H9 (cell line): ENCODE data around the gene NEU3. TPM values are rescaled to one million over a fixed set of nuclear protein-coding genes. Genes with fewer than 3 reads are reported as not detected.

Experiments used
- DNase-seq: peaks from one replicate; pipeline ENCODE4 v3.0.0-alpha.2; 2017
- H2AFZ ChIP-seq: one replicate; pipeline ENCODE4 v1.6.1; 2013; ENCODE audit warnings: mild to moderate bottlenecking, low read length, control low read depth, moderate library complexity
- H2AK5ac ChIP-seq: 2 replicates; pipeline ENCODE4 v1.6.1; 2013; ENCODE audit warnings: low read length, control low read depth, mixed read lengths; ENCODE audit not compliant: insufficient read length
- H2BK120ac ChIP-seq: one replicate; pipeline ENCODE4 v1.6.1; 2013; ENCODE audit warnings: low read depth, mild to moderate bottlenecking, low read length, control low read depth, inconsistent platforms; ENCODE audit not compliant: poor library complexity, severe bottlenecking
- H2BK12ac ChIP-seq: 2 replicates; pipeline ENCODE4 v1.6.1; 2013; ENCODE audit warnings: low read length, control low read depth, mixed read lengths, low read depth; ENCODE audit not compliant: insufficient read length
- H2BK15ac ChIP-seq: 2 replicates; pipeline ENCODE4 v1.6.1; 2013; ENCODE audit warnings: low read depth, low read length, control low read depth
- H2BK20ac ChIP-seq: one replicate; pipeline ENCODE4 v1.6.1; 2013; ENCODE audit warnings: low read depth, mild to moderate bottlenecking, low read length, control low read depth, inconsistent platforms; ENCODE audit not compliant: poor library complexity, severe bottlenecking
- H2BK5ac ChIP-seq: 2 replicates; pipeline ENCODE4 v1.6.1; 2013; ENCODE audit warnings: low read length, control low read depth, mixed read lengths; ENCODE audit not compliant: insufficient read length
- H3K14ac ChIP-seq: 2 replicates; pipeline ENCODE4 v1.6.1; 2013; ENCODE audit warnings: low read length, control low read depth; ENCODE audit not compliant: insufficient read depth
- H3K18ac ChIP-seq: 2 replicates; pipeline ENCODE4 v1.6.1; 2013; ENCODE audit warnings: low read depth, mild to moderate bottlenecking, mixed read lengths, low read length, control low read depth; ENCODE audit not compliant: insufficient read length
- H3K23ac ChIP-seq: 2 replicates; pipeline ENCODE4 v1.6.1; 2013; ENCODE audit warnings: low read length, control low read depth, mixed read lengths, low read depth; ENCODE audit not compliant: insufficient read length
- H3K23me2 ChIP-seq: 2 replicates; pipeline ENCODE4 v1.6.1; 2013; ENCODE audit warnings: low read depth, mild to moderate bottlenecking, mixed read lengths, low read length, control low read depth; ENCODE audit not compliant: insufficient read length, poor library complexity, severe bottlenecking
- H3K27ac ChIP-seq: 2 replicates; pipeline ENCODE4 v1.5.1; 2013; ENCODE audit warnings: low read length, control low read depth, mixed read lengths, low read depth; ENCODE audit not compliant: insufficient read length
- H3K27me3 ChIP-seq: 2 replicates; pipeline ENCODE4 v1.6.1; 2013; ENCODE audit warnings: low read length, control low read depth, inconsistent platforms; ENCODE audit not compliant: insufficient read depth
- H3K4ac ChIP-seq: 2 replicates; pipeline ENCODE4 v1.6.1; 2013; ENCODE audit warnings: low read depth, mild to moderate bottlenecking, control low read depth, inconsistent platforms, low read length, moderate library complexity
- H3K4me1 ChIP-seq: 2 replicates; pipeline ENCODE4 v1.6.1; 2013; ENCODE audit warnings: low read length, control low read depth, inconsistent platforms; ENCODE audit not compliant: insufficient read depth
- H3K4me2 ChIP-seq: 2 replicates; pipeline ENCODE4 v1.6.1; 2013; ENCODE audit warnings: low read length, control low read depth, mixed read lengths; ENCODE audit not compliant: insufficient read length, insufficient read depth
- H3K56ac ChIP-seq: 2 replicates; pipeline ENCODE4 v1.6.1; 2013; ENCODE audit warnings: low read depth, mild to moderate bottlenecking, mixed read lengths, low read length, control low read depth; ENCODE audit not compliant: insufficient read length
- H3K79me1 ChIP-seq: 2 replicates; pipeline ENCODE4 v1.6.1; 2013; ENCODE audit warnings: low read depth, mild to moderate bottlenecking, moderate library complexity, low read length, control low read depth, inconsistent platforms; ENCODE audit not compliant: insufficient read depth, poor library complexity, severe bottlenecking
- H3K79me2 ChIP-seq: 2 replicates; pipeline ENCODE4 v1.6.1; 2013; ENCODE audit warnings: low read length, control low read depth, inconsistent platforms; ENCODE audit not compliant: insufficient read depth
- H3K9ac ChIP-seq: 2 replicates; pipeline ENCODE4 v1.6.1; 2013; ENCODE audit warnings: low read length, control low read depth, mixed read lengths; ENCODE audit not compliant: insufficient read length; ENCODE audit errors: extremely low read depth
- H3K9me3 ChIP-seq: one replicate; pipeline ENCODE4 v1.6.1; 2013; ENCODE audit warnings: low read depth, low read length, inconsistent platforms; ENCODE audit not compliant: control insufficient read depth
- H3T11ph ChIP-seq: one replicate; pipeline ENCODE4 v1.6.1; 2013; ENCODE audit warnings: mild to moderate bottlenecking, low read length, control low read depth, inconsistent platforms
- H4K20me1 ChIP-seq: one replicate; pipeline ENCODE4 v1.6.1; 2013; ENCODE audit not compliant: control insufficient read depth, insufficient read length, insufficient read depth
- H4K5ac ChIP-seq: 2 replicates; pipeline ENCODE4 v1.6.1; 2013; ENCODE audit warnings: low read depth, mild to moderate bottlenecking, mixed read lengths, low read length, control low read depth; ENCODE audit not compliant: insufficient read length
- H4K8ac ChIP-seq: replicated peaks from 2 replicates; pipeline ENCODE4 v1.6.1; 2013; ENCODE audit warnings: low read length, control low read depth, mixed read lengths, low read depth; ENCODE audit not compliant: insufficient read length
- H4K91ac ChIP-seq: 2 replicates; pipeline ENCODE4 v1.6.1; 2013; ENCODE audit warnings: low read depth, mild to moderate bottlenecking, moderate library complexity, mixed read lengths, low read length, control low read depth; ENCODE audit not compliant: insufficient read length
- H3K27ac Mint-ChIP-seq, 3 experiments: 2 replicates in 2 of 3; 3 replicates in 1 of 3; pipeline ENCODE4 v1.8.0; 2020 to 2021; ENCODE audit warnings: mixed read lengths in 3 of 3, mild to moderate bottlenecking in 1 of 3, moderate library complexity in 1 of 3
- H3K27me3 Mint-ChIP-seq: 2 replicates; pipeline ENCODE4 v1.8.0; 2021; ENCODE audit warnings: low read depth, mild to moderate bottlenecking, moderate library complexity, mixed read lengths
- H3K36me3 Mint-ChIP-seq, 3 experiments: 2 replicates in 2 of 3; 3 replicates in 1 of 3; pipeline ENCODE4 v1.8.0; 2020 to 2021; ENCODE audit warnings: low read depth in 3 of 3, mixed read lengths in 3 of 3; ENCODE audit not compliant: insufficient read depth in 1 of 3
- H3K4me1 Mint-ChIP-seq, 2 experiments: 2 replicates each; pipeline ENCODE4 v1.8.0; 2020; ENCODE audit warnings: mixed read lengths in 2 of 2
- H3K4me3 Mint-ChIP-seq, 2 experiments: 2 replicates in 1 of 2; 3 replicates in 1 of 2; pipeline ENCODE4 v1.8.0; 2020 to 2021; ENCODE audit warnings: mild to moderate bottlenecking in 2 of 2, mixed read lengths in 2 of 2, moderate library complexity in 1 of 2
- H3K9me3 Mint-ChIP-seq, 2 experiments: 2 replicates in 1 of 2; 3 replicates in 1 of 2; pipeline ENCODE4 v1.8.0; 2020; ENCODE audit warnings: mild to moderate bottlenecking in 2 of 2, mixed read lengths in 2 of 2, moderate library complexity in 1 of 2
- WGBS: extraction: QIAGEN DNeasy Blood & Tissue Kit; methylation state at CpG from one replicate; pipeline ENCODE4 v1.1.7; 2013; ENCODE audit warnings: missing lambda C conversion rate, low lambda C conversion rate, mixed read lengths; ENCODE audit not compliant: insufficient read length; ENCODE audit errors: extremely low coverage; 5-methylcytosine and 5-hydroxymethylcytosine counted together
- total RNA-seq: library from RNA; stranded (reverse); gene quantifications from 2 replicates; pipeline ENCODE4 v1.2.1, GENCODE V29; 2021
- TF ChIP-seq, protein P1 (sequence below): fragments of 200-600 bp; sonication (generic); conservative IDR thresholded peaks from 3 replicates; pipeline ENCODE4 v1.8.0; 2021; ENCODE audit warnings: antibody characterized with exemption, mild to moderate bottlenecking

Gene NEU3
- total RNA-seq, 1 experiment from 2014 or later: 15.9 TPM

DNA sequence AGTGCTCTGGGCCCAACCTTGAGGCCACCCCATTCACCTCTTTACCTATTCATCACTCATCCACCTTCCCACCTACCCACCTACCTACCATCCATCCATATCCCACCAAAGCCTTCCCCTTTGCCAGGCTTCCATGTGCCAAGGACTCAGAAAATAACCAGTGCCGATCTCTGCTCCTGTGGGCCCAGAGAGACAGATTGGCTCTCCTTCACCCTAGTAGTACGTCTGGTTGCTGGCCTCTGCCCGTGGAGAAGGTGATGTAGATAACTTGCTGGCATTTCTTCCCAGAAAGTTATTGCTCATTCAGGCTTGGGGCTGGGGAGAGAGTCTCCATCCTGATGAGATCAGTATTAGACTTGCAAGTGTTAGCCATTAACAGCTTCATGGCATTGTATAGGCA, 45.2 kb downstream of the NEU3 start:
- Histone ChIP-seq H3K4me2 (no peak overlapping the region), H3K56ac (no peak overlapping the region), H3K27ac (no peak overlapping the region), H3K79me1 (no peaks in the 10 kb centered on the region), H2BK120ac (no peak overlapping the region), H3K14ac (no peak overlapping the region), H2AK5ac (no peak overlapping the region), H4K5ac (no peak overlapping the region), H2AFZ (no peak overlapping the region), H2BK15ac (no peak overlapping the region), H3T11ph (no peak overlapping the region), H3K9ac (no peak overlapping the region), H3K4me1 (no peaks in the 10 kb centered on the region), H3K27me3 (no peaks in the 10 kb centered on the region), H3K4ac (no peak overlapping the region), H3K9me3 (no peaks in the 10 kb centered on the region), H3K18ac (no peak overlapping the region), H4K8ac (no peak overlapping the region), H2BK12ac (no peak overlapping the region), H4K91ac (no peak overlapping the region), H2BK20ac (no peak overlapping the region), H3K79me2 (no peaks in the 10 kb centered on the region), H3K23ac (no peak overlapping the region), H4K20me1 (no peaks in the 10 kb centered on the region), H2BK5ac (no peak overlapping the region), H3K23me2 (no peaks in the 10 kb centered on the region)
- Mint-ChIP-seq H3K27ac (no peak overlapping the region), H3K36me3 (no peaks in the 10 kb centered on the region), H3K27me3 (no peaks in the 10 kb centered on the region; the same call in 1 of the 2 replicates), H3K9me3 (no peaks in the 10 kb centered on the region), H3K4me1 (peaks cover 7 to 9% of the 10 kb centered on the region in 2 experiments), H3K4me3 (no peak overlapping the region)
- TF ChIP-seq, protein P1, sequence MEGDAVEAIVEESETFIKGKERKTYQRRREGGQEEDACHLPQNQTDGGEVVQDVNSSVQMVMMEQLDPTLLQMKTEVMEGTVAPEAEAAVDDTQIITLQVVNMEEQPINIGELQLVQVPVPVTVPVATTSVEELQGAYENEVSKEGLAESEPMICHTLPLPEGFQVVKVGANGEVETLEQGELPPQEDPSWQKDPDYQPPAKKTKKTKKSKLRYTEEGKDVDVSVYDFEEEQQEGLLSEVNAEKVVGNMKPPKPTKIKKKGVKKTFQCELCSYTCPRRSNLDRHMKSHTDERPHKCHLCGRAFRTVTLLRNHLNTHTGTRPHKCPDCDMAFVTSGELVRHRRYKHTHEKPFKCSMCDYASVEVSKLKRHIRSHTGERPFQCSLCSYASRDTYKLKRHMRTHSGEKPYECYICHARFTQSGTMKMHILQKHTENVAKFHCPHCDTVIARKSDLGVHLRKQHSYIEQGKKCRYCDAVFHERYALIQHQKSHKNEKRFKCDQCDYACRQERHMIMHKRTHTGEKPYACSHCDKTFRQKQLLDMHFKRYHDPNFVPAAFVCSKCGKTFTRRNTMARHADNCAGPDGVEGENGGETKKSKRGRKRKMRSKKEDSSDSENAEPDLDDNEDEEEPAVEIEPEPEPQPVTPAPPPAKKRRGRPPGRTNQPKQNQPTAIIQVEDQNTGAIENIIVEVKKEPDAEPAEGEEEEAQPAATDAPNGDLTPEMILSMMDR: no peak
- DNase-seq: no peak
- WGBS: no CpG with 5 or more reads among the region's 3 CpGs
